GM20431 (cell line): Measurements from ENCODE around the gene WDR76.
"Not testable (repeated sequence)": the region's sequence is repeated elsewhere in the genome, so short reads cannot be mapped to it uniquely, and the experiment has no call there.

Source experiments
- in situ Hi-C: fragments of 300-500 bp; cut with MseI, MboI; formaldehyde crosslinking; loops from one replicate; pipeline ENCODE4 v1.15.0; 2020; ENCODE audit warnings: low sequenced_read_pairs; ENCODE audit not compliant: unreplicated experiment

Gene WDR76

DNA sequence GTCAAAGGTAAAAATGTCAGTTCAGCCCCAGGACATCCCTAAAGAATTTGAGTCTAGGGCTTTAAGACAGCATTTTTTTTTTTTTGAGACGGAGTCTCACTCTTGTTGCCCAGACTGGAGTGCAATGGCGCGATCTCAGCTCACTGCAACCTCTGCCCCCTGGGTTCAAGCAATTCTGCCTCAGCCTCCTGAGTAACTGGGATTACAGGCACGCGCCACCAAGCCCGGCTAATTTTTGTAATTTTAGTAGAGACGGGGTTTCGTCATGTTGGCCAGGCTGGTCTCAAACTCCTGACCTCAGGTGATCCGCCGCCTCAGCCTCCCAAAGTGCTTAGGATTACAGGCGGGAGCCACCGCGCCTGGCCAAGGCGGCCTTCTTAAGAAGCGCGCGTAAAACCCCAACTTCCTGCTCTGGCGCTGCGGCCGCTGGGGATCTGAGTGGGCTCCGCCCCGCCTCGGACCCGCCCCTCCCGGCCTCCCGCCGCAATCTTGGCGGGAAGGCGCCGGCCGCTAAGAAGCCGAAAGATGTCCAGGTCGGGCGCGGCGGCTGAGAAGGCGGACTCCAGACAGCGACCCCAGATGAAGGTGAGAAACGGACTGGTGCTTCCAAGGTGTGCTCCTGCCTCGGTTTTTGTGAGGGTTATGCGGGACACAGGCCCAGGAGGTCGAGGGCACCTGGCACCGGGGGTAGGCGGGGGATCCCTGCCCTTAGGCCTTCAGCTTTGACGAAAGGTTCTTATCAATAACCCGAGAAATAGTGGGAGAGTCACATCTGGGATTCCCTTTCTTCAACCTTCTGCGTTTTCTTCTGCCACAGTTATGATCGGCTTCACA is at the start of gene WDR76:
TSS of gene WDR76 (plus strand) at position 495 of the 834 bp plus-strand sequence. CDS start at position 526, 31 bp downstream.
- in situ Hi-C loops = no loop called here

DNA sequence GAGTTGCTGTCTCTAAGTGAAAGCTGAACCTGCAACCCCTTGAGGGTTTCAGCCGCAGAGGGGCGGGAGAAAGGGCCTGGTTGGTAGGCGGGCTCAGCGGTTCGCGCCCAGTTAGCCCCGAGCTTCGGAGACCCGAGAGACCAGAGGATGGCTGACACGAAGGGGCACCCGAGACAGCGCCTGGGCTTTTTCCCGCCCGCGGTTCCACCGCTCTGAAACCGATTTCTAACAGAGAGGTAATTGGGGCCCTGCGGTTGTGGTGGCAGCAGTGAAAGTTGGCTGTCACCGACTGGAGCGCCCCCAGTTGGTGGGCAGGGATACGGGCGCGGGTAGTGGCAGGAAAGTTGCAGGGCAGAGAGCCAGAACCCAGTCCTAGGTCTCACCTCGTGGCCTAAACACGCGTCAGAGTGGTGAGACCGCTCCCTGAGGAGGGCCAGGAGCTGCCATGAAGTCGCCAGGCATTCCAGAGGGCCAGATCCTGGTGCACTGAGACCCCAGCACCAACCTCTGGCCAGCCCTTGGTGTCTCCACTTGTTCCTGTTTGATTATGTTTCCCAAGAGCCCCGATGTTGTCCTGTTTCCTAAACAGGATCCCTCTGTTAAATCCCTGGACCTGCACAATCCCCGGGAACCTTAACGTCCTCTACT is 49.4 kb upstream of the WDR76 start:
- in situ Hi-C loops = no loop called here

DNA sequence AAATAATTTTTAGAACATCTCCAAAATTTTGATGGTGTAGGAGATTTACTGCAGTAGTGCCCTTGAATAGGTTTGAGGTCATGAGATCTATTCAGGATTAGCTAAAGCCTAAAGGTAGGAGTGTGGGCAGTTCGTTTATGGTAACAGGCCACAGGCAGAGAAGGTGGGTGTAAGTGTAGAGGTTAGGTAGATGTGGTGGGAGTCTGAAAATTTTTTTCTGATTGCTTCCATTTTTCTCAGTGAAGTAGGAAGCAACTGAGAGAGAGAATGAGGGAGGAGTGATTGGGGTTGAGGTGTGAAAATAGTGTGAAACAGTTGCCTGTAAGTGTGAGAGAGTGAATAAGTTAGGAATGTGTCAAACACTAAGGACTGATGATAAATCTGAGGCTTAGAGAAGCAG is 47.8 kb upstream of the WDR76 start:
- in situ Hi-C loops = no loop called here

DNA sequence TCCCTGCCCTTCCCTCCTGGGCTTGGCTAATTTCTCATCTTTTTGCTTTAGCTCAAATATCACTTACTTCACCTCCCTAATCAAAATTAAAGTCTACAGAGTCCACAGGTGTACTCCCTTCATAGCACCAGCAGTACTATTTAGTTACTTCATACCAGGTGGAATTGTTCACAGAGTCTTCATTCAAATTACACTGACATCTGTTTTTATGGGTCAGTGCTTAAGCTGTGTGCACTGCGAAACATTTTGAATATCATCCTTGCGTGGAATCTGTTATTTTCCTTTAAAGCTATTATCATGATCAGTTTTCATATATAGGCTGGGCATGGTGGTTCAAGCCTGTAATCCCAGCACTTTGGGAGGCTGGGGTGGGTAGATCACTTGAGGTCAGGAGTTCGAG is 37.4 kb upstream of the WDR76 start:
- in situ Hi-C loops = no loop called here

DNA sequence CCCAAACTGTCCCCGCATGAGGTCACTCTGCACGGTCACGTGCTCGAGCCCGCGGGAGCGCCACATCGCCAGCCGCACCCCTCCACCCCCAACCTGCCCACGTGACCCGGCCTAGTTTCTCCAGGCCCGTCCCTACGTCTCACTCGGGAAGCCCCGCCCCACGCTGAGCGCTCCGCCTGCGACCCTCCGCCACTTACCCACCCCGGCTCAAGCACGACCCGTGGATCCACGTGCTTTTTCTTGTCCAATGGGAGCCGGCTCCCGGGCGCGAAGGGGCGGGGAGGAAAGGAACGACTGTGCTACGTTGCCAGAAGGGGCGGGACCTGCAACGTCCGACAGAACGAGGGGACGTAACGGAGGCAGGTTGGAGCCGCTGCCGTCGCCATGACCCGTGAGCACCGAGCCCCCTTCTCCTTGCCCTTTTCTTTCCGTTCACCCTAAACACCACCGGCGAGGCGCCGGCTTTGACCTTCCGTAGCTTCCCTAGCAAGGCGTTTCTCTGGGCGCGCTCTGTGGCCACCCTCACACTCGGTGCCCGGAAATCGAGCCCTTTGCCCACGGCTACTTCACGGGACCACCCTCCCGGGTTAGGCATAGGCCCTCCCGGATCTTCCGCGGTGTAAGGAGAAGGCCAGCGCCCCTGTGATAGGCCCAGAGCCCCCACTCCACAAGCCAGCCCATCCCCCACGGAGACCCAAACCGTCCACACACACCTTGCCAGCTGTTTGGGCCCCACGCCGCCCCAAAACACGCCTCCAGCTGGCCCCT is 34.6 kb upstream of the WDR76 start, which contains the start of gene SERF2:
TSS of gene SERF2 (plus strand) at position 328 of the 768 bp plus-strand sequence. CDS start at position 385, 57 bp downstream.
- in situ Hi-C loops = no loop called here

GRCh38 chr15:43792761-43793476 is 33.9 kb upstream of the WDR76 start:
- in situ Hi-C loops = no loop called here

GRCh38 chr15:43793647-43794046 is 33.2 kb upstream of the WDR76 start:
- in situ Hi-C loops = no loop called here

GRCh38 chr15:43794269-43795037 is 32.3 kb upstream of the WDR76 start:
- in situ Hi-C loops = no loop called here

- in situ Hi-C loops = no loop called here
These were observed 31.6 kb upstream of the WDR76 start for GRCh38 chr15:43795197-43795596.

DNA sequence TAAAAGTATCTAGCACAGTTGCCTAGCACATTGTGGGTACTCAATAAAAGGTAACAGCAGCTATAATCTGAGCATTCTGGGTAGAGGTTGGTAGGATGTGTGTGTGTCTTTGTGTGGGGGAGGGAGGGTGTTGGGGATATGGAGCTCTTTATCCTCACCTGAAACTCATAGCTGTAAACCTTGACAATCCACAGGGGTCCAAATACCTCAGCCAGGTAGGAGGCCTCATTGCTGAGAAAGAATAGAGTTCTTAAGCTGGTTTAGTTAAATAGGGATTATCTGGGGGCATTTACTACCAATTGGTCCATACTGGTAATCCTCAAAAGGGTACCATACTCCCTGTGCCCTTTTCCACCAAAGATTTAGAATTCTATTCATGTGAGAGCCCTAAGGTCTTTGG is 30.8 kb upstream of the WDR76 start:
- in situ Hi-C loops = no loop called here

- in situ Hi-C loops = no loop called here
These were observed 30.2 kb upstream of the WDR76 start for GRCh38 chr15:43796566-43796965.

DNA sequence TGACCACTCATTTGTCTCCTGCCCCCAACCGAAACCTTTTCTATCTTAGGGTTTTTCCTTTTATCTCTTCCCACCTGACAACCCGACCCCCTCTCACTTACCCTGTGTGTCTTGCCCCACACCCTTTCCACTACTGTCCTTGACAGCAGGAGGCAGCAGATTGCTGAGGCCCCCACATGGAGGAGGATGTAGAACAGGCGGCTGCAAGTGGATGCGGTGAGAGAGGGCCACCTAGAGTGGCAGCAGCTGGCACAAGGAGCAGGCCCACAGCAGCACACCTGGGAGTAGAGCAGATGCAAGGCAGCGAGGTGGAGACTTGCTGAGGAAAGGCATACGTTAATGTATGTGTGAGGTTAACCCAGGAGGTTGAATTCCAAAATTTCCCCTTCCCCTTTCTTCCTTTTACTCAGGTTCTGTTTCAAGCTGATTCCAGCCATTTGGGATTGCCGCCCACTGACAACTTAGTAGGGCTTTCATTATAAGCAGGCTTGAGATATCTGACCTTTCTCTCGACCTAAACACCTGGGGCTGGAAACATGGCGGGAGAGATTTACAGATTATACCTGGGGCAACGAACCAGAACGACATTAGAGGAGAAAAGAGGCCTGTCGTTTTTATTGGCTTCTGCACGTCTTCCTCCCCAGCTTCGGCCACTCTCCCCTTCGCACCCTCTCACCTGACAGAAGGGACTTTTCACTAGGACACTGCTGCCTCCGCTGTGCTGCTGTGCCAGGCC is 27.4 kb upstream of the WDR76 start:
- in situ Hi-C loops = no loop called here

DNA sequence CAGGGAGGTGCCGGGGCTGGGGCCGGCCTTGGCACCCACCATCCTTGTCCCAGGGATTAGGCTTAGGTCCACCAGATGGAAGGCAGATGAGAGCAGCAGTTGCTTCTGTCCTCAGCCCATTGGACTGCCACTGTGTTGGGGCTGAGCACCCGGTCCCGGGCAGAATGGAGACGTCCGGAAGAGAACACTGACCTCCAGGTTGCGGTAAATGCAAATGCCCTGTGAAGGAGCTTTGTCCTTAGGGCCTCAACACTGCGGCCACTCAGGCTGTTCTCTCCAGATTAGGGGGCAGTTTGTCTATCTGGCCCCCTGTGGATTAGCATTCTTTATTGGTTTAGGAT is 26.9 kb upstream of the WDR76 start, which contains the start of gene SERINC4:
TSS of gene SERINC4 (minus strand) at position 276 of the 341 bp plus-strand sequence. CDS start at position 42, 234 bp downstream.
- in situ Hi-C loops = no loop called here

DNA sequence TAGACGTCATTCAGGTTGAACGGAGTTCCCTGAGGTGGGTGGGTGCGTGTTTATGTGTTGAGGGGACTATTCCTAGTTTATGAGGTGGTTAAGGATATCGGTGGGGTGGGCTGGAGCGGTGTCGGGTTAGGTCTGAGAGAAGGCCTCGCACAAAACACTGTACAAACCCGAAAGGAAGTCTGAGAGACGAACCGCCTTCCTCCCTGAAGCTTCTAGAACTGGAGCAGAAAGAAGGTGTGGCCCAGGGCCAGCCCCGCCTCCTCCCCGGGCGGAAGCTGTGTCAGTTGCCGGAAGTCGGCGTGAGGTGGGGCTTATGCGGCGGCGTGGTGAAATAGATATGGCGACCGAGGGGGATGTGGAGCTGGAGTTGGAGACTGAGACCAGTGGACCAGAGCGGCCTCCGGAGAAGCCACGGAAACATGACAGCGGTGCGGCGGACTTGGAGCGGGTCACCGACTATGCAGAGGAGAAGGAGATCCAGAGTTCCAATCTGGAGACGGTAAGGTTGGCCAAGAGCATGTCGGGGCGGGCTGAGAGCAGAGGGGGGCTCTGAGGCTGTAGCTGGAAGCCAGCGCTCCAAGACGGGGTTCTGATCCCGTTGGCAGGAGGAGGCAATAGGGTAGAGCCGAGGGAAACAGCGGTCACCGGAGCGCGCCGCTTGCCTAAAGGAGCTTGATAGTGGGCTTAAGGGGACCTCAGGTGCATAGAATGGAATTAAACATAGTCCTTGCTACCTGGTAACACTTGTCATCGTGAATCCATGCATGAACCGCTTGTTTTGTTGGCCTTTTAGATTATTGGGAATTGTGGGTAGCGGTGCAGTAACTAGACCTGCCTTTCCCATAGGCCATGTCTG is 26.3 kb upstream of the WDR76 start, which contains the start of gene HYPK:
TSS of gene HYPK (plus strand) at position 314 of the 856 bp plus-strand sequence. CDS start at position 338, 24 bp downstream.
- in situ Hi-C loops = no loop called here

GRCh38 chr15:43802676-43803075 is 24.1 kb upstream of the WDR76 start:
- in situ Hi-C loops = not testable (repeated sequence)

GRCh38 chr15:43808435-43808950 is 18.3 kb upstream of the WDR76 start:
- in situ Hi-C loops = no loop called here

GRCh38 chr15:43808960-43809678 is 17.7 kb upstream of the WDR76 start:
- in situ Hi-C loops = no loop called here
